Measurements from ENCODE around the gene TAX1BP3.

- TF ChIP-seq ZNF174 (tag by site-specific recombination; IDR thresholded peaks at IDR 0.05) (no peak), SP2 (tag by site-specific recombination; IDR thresholded peaks at IDR 0.05) (no peak), PATZ1 (tag by site-specific recombination; IDR thresholded peaks at IDR 0.05) (no peak), ZNF488 (tag by site-specific recombination; IDR thresholded peaks at IDR 0.05) (no peak)
Measured at GRCh38 chr17:3630781-3631180, 37.6 kb downstream of the TAX1BP3 start.

Measured in HEK293 (cell line).